ENCODE measurements around the gene CRYBG2. TPM values are rescaled to one million over a fixed set of nuclear protein-coding genes. Genes with fewer than 3 reads are reported as not detected.

Gene CRYBG2
- total RNA-seq, 1 donor from 2014 or later, result 2.1 TPM

GRCh38 chr1:26306290-26307229, 47.4 kb downstream of the CRYBG2 start, which contains the start of gene UBXN11:
Gene UBXN11 (minus strand): TSS chr1:26306636. CDS start chr1:26302883, 3,753 bp downstream.
- peak within 1 kb of the TSS; percentile 80 for H3K27ac ChIP-seq
- H3K36me3 ChIP-seq, result no peaks in the 10 kb centered on the region
- TF ChIP-seq CTCF (IDR thresholded peaks at IDR 0.05), result no peak
- H3K4me1 ChIP-seq, result peaks cover 26% of the 10 kb centered on the region
- intact Hi-C loops (cut with DNase I), result no loop called here
- peak within 1 kb of the TSS; percentile 80 for H3K4me3 ChIP-seq
- no peaks in the 10 kb centered on the region for H3K27me3 ChIP-seq (ENCODE audit: low read depth)
- no peaks in the 10 kb centered on the region for H3K9me3 ChIP-seq
- peak; percentile 98 to 99 for ATAC-seq
- DNase-seq, result peak; percentile 96

GRCh38 chr1:26305667-26306289, 48.2 kb downstream of the CRYBG2 start:
- H3K4me1 ChIP-seq, result peaks cover 26% of the 10 kb centered on the region
- DNase-seq (no peak), ATAC-seq (peak; percentile 1 to 6)
- H3K9me3 ChIP-seq, result no peaks in the 10 kb centered on the region
- TF ChIP-seq CTCF (IDR thresholded peaks at IDR 0.05), result no peak
- H3K27me3 ChIP-seq (ENCODE audit: low read depth), result no peaks in the 10 kb centered on the region
- H3K36me3 ChIP-seq, result no peaks in the 10 kb centered on the region
- H3K27ac ChIP-seq, result peak overlapping the region; percentile 80
- intact Hi-C loops (cut with DNase I), result no loop called here
- H3K4me3 ChIP-seq, result peak overlapping the region; percentile 80

- Histone ChIP-seq H3K36me3 (no peaks in the 10 kb centered on the region), H3K27me3 (ENCODE audit: low read depth) (no peaks in the 10 kb centered on the region), H3K4me3 (no peak overlapping the region), H3K27ac (no peak overlapping the region), H3K9me3 (no peaks in the 10 kb centered on the region), H3K4me1 (peaks cover 29% of the 10 kb centered on the region)
- no peak for TF ChIP-seq CTCF (IDR thresholded peaks at IDR 0.05)
- ATAC-seq (no peak), DNase-seq (no peak)
- intact Hi-C loops (cut with DNase I), result no loop called here
Measured at GRCh38 chr1:26302733-26303405, 51.1 kb downstream of the CRYBG2 start.

DNA sequence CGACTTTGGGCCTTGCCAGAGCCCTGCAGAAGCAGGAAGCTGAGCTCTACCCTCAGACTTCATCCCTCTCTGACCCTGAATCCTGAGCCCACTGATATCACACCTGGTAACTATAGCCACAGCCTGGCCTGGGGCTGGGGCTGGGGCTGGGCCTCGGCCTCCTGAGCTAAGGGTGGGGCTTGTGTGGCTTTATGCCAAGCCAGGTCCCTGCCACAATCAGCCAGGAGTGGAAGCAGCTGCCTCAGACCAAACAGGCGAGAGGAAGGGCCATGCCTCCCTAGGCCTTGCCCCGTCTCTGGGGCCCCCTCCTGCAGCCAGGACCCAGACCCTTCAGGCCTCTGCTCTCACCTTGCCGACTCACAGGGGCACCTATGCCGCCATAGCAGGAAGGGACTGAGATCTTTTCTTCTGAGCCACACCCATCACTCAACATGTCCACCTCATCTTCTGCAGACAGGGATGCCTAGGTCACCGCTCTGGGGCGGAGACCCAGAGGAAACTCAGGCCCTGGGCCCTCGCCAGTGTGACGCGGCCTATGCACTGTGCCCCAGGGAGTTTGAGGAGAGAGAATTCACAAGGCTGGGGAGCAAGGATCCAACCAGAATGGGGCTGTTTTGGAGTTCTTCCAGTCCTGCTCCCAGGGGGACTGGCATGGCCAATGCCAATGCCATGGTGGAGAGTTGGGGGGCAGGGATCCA, 53.2 kb downstream of the CRYBG2 start:
- Histone ChIP-seq H3K4me3 (no peak overlapping the region), H3K4me1 (peaks cover 13% of the 10 kb centered on the region), H3K9me3 (no peaks in the 10 kb centered on the region), H3K36me3 (peaks cover 11% of the 10 kb centered on the region), H3K27ac (no peak overlapping the region), H3K27me3 (ENCODE audit: low read depth) (no peaks in the 10 kb centered on the region)
- intact Hi-C loops (cut with DNase I), result no loop called here
- no peak for TF ChIP-seq CTCF (IDR thresholded peaks at IDR 0.05)
- ATAC-seq (no peak), DNase-seq (no peak)

GRCh38 chr1:26297791-26298124, 56.2 kb downstream of the CRYBG2 start:
- no peak overlapping the region for H3K4me3 ChIP-seq
- peaks cover 4% of the 10 kb centered on the region for H3K4me1 ChIP-seq
- DNase-seq (no peak), ATAC-seq (no peak)
- no peaks in the 10 kb centered on the region for H3K27me3 ChIP-seq (ENCODE audit: low read depth)
- H3K36me3 ChIP-seq, result peaks cover 14% of the 10 kb centered on the region
- intact Hi-C loops (cut with DNase I), result no loop called here
- no peak overlapping the region for H3K27ac ChIP-seq
- H3K9me3 ChIP-seq, result no peaks in the 10 kb centered on the region
- TF ChIP-seq CTCF (IDR thresholded peaks at IDR 0.05), result no peak
